HG02571 (cell line): Measurements from ENCODE around the gene KIAA0930.
A peak's percentile ranks its signal among the peaks of the same experiment; 100 is the strongest.
"Not testable (repeated sequence)": the region's sequence is repeated elsewhere in the genome, so short reads cannot be mapped to it uniquely, and the experiment has no call there.

Experiments
- ATAC-seq: cut with Tn5 transposase; IDR thresholded peaks from one replicate; pipeline ENCODE4 v1.9.1; 2021; ENCODE audit warnings: mild to moderate bottlenecking, moderate library complexity; ENCODE audit not compliant: unreplicated experiment

KIAA0930 gene

DNA sequence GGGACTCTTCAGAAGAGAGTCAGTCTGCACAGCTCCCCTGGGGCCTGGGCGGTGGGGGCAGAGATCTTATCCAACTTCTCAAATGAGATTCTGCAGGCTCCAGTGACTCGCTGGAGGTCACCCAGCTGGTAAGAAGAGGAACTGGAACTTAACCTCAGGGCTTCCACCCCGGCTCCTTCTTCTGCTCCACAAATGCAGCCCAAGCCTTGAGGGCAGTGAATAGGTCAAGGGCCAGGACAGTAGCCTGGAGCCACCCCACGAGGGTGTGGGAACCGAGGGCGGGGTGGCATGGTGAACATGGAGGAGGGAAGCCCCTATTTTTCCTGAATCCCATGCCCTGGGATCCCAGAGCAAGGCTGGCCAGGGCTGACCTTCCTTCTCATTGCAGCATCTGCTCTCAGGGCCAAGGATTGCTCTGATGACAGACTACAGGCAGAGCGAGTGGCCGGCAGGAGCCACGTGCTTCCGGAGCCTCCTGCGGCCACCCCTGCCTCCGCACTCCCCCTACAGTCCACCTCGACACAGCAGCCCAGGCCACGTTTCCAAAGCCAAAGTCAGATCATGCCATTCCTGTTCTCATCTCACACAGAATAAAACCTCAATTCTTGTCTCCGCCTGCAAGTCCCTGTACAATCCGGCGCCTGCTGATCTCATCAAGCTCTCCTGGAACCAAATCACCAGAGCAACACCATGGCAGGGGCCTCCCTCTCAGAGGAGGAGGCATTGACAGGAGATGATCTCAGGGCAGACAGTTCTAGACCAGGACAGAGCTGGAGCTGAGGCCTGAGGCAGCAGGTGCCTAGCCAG is 23.0 kb upstream of the KIAA0930 start:
- peak; percentile 64 for ATAC-seq

DNA sequence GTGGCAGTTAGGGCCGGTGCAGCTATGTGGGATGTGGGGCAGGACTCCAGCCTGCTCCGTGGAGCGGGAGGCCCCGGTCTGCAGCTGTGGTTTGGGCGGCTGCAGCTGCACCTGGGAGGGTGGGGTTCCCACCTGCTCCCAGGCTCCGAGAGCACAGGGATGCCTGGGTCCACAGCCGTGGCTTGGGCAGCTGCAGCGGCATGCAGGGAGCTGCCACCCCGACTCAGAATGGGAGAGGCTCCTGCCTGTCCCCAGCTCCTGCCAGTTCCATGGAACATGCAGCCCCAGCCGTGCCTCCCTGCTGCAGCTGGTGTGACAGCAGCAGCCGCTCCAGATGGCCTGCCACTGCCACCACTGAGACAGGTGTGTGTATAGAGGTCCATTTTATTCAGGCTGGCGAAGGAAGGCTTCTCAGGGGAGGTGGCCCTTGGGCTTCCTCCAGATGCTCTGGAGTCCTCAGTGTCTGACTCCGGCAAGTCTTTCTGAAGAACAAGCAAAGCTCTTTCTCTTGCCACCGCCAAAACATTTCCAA is 22.3 kb upstream of the KIAA0930 start:
- ATAC-seq, result peak; percentile 32

DNA sequence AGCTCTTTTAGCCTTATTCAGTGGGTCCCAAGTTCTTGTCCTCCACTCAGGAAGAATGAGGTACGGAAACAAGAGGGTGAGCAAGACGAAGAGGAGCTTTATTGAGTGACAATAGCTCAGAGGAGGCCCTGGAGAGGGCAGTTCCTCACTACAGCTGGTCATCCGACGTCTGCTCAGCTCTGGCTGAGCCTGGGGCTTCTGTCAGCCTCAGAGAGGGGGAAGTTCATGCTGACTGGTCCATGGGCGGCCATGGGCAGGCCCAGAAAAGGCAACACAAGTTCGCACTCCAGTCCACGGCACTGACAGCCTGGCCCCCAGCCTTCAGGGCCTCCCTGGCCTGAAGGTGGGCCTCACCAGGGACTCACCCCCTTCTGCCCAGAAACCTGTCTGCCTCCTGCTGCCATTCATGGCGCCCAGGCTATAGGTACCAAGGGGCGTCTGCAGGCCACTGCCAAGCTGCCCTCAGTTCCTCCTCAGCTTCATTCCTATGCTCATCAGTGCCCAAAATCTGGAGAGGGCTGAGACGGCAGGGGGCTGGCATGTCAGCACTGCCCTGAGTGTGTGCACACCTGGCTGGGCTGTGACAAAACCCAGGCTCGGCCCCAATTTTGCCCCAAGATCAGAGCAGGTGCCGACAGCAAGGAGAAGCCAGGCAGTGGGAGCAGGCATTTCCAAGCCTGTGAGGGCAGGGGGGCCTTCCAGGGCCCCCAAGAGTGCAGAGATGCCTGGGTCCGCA is 21.7 kb upstream of the KIAA0930 start:
- ATAC-seq, result no peak

DNA sequence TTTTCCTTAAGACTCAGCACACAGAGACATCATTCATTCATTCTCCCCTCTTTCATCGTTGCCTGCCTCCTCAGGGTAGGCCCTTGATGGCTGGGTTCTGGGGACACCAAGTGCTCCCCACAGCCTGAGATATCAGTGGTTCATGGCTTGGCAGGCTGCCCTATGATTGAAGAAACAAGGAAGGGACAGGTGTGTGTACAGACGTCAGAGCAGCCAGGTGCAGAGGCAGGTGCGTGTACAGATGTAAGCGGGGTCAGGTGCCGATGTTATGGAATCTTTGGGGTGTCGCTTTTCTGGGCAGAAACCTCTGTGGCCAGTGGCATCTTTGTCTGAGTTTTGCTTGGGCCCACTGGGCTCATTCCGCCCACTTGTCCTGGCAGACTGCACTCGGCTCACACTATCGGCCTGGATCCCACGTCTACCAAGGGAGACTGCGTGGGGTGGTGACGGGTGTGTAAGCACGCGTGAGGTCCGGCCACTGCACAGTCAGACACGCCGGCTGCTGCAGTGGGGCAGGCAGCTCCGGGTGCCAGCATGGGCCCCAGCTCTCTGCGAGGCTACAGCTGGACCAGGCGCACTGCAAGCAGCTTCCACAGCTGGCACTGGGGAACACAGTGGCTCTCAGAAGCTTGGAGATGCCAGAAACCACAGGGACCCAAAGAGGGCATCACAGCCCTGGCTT is 20.9 kb upstream of the KIAA0930 start:
- ATAC-seq, result no peak

DNA sequence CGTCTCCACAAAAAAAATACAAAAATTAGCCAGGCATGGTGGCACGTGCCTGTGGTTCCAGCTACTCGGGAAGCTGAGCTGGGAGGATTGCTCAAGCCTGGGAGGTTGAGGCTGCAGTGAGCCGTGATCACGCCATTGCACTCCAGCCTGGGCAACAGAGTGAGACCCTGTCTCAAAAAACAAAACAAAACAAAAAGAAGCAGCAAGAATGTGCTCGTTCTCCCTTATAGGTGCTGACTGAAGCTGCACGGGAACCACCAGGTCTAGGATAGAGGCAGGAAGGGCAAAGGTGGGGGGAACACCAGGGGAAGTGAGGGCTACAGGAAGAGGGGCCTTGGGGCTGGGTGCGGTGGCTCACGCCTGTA is 19.7 kb upstream of the KIAA0930 start:
- ATAC-seq, result not testable (repeated sequence)

DNA sequence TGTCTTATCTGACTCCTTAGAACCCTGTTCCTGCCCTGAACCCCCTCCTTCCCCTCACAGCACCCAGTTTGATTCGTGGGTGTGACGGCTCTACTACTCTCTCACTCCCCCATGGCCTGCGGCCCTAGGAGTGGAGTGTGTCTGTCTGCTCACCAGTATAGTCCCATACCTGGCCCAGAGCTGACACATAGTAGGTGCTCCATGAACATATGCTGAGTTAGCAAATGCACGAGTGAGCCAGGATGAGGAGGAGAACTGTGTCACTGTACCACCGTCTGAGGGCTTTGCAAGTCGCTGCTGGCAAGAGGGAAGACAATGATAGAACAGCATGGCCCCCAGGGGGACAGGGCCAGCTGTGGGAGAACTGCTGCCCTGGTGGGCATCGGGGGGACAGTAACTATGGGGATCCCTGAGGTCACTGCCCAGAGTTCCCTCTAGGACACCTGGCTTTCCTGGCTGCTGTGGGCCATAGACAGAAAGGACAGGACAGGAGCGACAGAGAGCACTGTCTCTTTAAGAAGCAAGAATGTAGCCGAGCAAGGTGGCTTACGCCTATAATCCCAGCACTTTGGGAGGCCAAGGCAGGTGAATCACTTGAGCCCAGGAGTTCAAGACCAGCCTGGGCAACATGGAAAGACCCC is 19.2 kb upstream of the KIAA0930 start:
- no peak for ATAC-seq

DNA sequence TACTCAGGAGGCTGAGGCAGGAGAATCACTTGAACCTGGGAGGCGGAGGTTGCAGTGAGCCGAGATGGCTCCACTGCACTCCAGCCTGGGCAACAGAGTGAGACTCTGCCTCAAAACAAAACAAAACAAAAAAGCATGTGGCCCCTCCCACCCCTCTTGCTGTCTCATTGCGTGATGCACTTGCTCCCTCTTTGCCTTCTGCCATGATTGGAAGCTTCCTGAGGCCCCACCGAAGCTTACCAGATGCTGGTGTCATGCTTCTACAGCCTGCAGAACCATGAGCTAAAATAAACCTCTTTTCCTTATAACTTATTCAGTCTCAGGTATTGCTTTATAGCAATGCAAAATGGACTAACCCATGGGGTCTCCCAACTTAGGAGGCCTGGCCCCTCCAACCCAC is 17.2 kb upstream of the KIAA0930 start:
- ATAC-seq, result not testable (repeated sequence)

DNA sequence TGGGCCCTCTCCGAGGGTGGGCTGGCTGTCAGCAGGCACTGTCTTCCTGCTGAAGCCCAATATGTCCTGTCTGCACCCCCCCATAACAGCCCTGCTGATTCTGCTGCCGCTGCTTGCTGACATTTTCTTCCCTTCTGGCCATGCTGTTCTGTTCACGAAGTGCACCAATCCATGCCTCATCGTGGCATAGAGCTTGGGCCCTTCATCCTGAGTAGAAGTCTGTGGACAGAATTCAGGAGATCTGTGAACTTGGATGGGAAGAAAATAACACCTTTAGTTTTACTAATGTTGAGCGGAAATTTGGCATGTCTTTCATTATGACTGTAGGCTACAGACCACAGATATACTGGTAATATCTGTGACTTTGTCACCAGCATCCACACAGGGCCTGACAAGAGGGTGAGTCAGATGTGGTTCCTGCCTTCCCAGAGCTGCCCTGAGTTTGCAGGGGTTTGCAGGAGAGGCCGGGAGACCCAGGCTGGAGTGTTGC is 14.1 kb upstream of the KIAA0930 start:
- no peak for ATAC-seq

DNA sequence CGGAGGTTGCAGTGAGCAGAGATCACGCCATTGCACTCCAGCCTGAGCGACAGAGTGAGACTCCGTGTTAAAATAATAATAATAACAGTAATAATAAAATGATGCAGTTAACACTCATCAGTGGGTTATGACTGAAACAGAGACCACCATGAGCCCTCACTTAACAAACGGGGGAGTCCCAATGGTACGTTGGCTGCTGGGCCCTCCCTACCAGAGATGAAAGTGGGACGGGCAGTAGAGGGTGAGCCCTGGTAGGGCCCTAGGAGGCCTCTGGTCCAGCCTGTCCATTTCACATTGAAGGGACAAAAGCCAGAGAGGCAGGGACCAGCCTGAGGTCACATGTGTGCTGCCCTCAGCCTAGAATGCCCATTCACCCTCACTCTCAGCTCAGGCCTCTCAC is 13.7 kb upstream of the KIAA0930 start:
- ATAC-seq, result no peak

DNA sequence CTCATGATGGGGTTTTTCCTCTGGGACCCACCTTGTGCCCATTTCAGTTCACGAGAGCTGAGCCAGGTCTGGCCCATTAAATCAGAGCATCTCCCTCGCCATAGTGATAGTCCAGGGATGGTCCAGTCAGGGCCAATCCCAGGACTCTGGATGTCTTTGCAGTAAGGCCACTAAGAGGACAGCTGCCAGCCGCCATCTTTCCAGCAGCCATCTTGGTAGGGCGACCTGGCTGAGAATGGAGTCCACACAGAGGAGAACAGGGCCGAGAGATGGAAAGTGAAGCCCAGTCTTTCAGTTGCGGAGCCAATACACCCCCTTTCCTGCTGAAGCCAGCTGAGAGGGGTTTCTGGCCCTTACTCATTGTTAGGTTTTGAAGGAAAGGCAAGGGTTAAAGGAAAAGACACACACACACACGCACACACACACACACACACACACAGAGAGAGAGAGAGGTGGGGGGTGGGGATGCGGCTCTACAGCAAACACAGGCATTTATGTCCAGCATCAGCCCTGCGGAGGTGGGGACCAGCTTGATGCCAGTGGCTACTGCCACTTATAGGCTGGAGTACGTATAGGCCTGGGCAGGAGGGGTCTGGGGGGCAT is 12.4 kb upstream of the KIAA0930 start:
- no peak for ATAC-seq

DNA sequence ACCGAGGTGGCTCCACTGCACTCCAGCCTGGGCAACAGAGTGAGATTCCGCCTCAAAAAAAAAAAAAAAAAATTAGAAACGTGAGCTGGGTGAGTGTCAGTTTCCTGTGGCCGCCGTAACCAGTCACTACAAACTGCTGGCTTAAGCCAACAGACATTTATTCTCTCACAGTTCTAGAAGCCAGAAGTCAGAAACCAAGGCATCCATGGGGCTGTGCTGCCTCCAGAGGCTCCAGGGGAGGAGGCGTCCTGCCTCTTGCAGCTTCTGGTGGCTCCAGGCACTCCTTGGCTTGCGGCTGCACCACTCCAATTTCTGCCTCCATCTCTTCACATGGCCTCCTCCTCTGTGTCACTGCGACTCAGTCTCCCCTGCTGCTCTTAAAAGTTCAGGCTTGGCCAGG is 11.1 kb upstream of the KIAA0930 start:
- ATAC-seq, result no peak

DNA sequence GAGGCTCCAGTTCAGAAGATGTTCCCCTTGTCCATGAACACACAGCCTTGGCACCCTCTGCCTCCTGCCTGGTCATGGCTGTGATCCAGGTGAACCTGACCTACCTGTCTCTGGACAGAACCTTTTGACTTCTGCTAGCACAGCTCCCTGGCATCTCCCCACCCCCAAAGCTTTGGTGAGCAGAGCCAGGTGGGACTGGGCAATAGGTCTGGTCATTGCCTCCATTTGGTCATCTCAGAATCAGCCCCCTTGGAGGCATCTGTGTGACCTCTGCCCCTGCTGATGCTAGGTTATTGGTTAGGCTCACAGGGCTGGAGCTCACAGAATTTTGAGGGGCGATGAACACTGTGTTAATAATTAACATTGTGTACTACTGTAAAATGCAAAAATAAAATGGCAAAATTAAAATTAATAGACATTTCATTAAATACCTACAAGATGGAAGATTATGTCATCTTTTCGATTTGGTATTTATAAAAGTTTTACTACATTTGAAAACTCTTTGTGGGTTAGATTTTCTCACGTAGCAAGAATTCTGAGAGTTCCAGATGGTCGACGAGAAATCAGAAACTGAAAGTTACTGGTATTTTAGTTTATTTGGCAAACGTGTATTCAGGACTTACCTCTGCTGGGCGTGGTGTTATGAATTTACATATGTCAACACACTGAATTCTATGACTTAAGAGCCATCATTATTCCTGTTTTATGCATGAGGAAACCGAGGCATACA is 8.3 kb upstream of the KIAA0930 start:
- ATAC-seq, result no peak

DNA sequence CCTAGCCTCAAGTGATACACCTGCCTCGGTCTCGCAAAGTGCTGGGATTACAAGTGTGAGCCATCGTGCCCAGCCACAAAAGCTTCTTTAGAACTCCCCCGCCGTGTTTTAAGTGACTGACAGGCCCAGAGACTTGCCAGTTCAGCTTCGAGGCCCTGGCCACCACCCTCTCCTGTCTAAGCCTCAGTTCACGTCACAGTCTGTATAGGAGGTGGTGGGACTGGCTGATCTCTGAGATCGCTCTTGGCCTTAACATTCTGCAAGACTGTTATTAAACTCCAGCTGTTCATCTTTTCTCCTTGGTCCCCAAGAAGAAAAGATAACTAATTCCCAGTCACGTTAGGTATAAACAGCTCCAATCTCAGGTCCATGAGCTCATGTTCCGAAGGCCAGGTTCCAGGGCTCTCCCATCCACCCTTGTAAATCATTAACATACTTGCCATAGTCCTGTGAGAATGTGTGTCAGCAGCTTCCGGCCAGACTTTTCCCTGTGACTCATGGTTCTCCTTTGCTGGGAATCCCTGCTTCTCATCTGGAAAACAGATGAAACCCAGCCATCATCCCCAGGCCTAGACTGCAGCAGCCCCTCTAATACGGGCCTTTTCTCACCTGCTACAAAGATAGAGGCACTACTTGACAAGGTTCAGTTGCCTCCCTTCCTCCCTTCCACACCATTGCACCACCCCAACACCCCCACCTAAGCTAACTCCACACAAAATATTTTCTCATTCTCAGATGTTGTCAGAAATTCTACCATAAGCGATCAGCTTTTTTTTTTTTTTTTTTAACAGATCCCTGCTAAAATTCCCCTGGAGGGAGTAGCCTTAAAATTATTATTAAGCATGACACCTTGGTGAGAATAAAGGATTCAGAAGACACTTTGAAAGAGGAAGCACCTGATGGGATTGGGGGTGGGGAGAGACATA is 5.6 kb upstream of the KIAA0930 start:
- no peak for ATAC-seq

DNA sequence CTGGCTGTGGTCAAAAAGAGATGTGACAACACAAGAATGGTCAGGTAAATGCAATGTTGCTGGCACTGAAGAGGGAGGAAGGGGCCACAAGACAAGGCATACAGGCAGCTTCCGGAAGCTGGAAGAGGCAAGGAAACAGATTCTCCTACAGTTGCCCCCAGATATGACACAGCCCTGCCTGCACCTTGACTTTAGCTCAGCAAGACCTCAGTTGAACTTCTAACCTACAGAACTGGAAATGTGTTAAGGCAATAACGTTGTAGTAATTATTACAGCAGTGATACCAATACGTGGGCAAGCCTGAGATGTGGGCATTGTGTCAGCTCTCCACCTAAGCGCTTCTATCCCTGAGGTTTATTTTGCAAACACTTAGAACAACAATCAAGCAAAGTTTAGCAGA is 4.2 kb upstream of the KIAA0930 start:
- ATAC-seq, result no peak

DNA sequence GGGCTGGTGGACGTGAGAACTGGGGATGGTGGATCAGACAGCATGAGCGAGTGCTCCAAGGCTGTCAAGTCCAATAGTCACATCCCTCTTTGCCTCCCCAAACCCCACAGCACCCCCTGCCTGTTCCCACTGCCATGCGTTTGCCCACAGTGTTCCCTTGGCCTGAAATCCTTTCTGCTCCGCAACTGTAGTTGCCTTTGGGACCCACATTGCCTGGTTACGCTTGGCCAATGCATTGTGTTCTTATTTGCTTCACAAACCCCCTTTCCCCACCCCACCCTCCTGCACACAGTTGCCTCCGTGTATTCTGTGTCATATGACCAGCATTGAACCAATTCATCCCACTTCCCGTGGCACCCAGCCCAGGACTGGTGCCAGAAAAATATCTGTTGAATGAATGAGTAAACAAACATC is 2.1 kb upstream of the KIAA0930 start:
- no peak for ATAC-seq

DNA sequence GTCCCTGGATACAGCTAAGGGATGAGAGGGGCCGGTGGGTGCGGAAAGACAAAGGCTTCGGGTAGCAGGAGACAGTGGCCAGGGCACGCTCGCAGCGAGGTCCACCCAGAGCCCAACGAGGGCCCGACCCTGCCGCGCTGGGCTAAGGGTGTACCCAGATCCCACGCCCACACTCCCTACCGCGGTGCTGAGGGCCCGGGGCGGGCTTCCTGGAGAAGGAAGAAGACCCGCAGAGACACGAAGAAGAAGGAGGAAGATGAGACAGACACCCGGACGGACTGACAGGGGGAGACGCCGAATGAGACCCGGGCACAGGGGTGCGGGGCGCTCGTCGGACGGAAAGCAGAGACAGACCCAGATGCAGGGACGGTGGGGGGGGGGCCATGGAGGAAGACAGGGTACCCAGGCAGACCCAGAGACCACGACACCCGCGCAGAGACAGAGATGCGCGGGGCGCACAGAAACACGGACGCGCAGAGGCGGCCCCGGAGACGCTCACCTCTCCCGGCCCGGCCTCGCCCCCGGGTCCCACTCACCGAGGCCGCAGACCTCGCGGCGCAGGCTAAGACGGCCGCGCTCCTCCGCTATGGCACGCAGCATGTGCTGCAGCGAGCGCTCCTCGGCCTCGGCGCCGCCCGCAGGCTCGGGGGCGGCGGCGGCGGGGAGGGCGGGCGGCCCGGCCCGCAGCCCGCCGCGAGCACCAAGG is 437 bp downstream of the KIAA0930 start:
- peak; percentile 5 for ATAC-seq

DNA sequence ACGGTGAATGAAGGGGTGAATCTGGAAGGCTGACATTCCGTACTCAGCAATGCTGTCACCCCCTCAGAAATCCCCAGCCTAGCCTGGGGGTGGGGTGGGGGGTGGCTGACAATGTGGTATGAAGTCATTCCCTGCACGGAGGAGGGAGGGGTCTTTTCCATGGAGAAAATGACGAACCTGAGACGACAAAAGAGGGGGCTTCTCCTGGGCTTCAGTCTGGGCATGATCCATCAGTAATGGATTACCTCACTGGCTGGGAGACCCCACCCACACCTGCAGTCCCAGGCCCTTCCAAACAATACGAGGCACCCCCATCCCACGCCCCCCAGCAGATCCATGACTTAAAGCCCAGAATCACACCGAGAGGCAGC is 1.0 kb downstream of the KIAA0930 start:
- no peak for ATAC-seq

DNA sequence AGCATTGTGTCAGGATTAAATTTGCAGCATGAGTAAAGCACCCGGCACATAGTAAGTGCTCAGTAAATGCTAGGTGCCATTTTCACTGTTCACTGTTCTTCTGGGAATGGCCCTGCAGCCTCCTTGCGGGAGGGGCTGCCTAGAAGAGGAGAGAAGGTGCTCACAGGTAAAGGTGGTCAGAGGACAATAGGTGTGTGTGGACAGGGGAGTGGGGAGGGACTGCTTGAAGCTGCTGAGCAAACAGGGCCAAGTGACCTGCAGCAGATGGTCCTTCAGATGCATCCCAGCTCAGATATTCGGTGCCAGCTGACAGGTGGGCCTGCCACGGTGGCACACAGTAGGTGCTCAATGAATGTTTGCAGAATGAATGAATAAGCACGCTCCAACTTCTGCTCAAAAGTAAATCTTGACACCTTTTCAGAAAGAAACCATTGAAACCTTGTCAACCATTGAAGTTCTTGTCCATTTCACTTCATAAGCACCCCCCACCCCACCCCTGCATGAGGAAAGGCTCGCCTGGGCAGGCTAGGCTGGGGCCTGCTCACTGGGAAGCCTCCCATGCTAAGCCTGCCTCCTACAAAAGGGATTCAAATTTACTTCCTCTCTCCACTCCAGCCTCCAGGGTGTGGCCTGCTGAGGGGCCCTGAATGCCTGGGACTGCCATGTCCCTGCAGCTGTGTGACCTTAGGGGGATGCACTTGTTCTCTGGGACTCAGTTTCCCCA is 1.6 kb downstream of the KIAA0930 start:
- ATAC-seq, result no peak
